Psoas muscle (tissue), 8 donors: ENCODE measurements around the gene PHETA1. TPM values are rescaled to one million over a fixed set of nuclear protein-coding genes. Genes with fewer than 3 reads are reported as not detected.

Experiments
- ATAC-seq, 4 donors: fragments of 200-7000 bp; cut with Tn5 transposase; one replicate each; pipeline ENCODE4 v1.9.1; 2020; ENCODE audit warnings: moderate library complexity in 3 of 4, mild to moderate bottlenecking in 2 of 4
- DNase-seq, 2 donors: peaks; one replicate each; pipeline ENCODE4 v3.0.0-alpha.2; 2020
- H3K27ac ChIP-seq: fragments of 200-600 bp; one replicate; pipeline ENCODE4 v1.8.0; 2022
- H3K27me3 ChIP-seq, 3 donors: fragments of 200-600 bp in 1 of 3; one replicate each; pipeline versions ENCODE4 v1.6.1 to v1.8.0; 2013 to 2022; ENCODE audit warnings: low read length in 2 of 3, mild to moderate bottlenecking in 2 of 3, moderate library complexity in 1 of 3; ENCODE audit not compliant: insufficient read depth in 3 of 3
- H3K36me3 ChIP-seq, 2 donors: fragments of 200-600 bp in 1 of 2; one replicate each; pipeline versions ENCODE4 v1.6.1 to v1.8.0; 2013 to 2022; ENCODE audit warnings: low read depth in 1 of 2, mild to moderate bottlenecking in 1 of 2, moderate library complexity in 1 of 2; ENCODE audit not compliant: insufficient read depth in 1 of 2
- H3K4me1 ChIP-seq: fragments of 200-600 bp; one replicate; pipeline ENCODE4 v1.8.0; 2022
- H3K4me3 ChIP-seq: fragments of 200-600 bp; one replicate; pipeline ENCODE4 v1.8.0; 2022; ENCODE audit warnings: mild to moderate bottlenecking
- H3K9me3 ChIP-seq: fragments of 200-600 bp; one replicate; pipeline ENCODE4 v1.8.0; 2022
- WGBS, 3 donors: extraction: QIAGEN DNeasy Blood & Tissue Kit; methylation state at CpG; one replicate each; pipeline versions ENCODE4 v1.1.6 to v1.1.7; 2013; 5-methylcytosine and 5-hydroxymethylcytosine counted together
- intact Hi-C, 2 donors: fragments of 100-400 bp; cut with DNase I; formaldehyde crosslinking; loops; one replicate each; pipeline versions ENCODE4 v1.11.0 to v1.14.2; 2022
- polyA plus RNA-seq, 3 donors: library from polyadenylated mRNA; stranded (reverse); fragments of 200-250 nt; gene quantifications; one replicate each; pipeline ENCODE4 v1.2.3, GENCODE V29; 2013
- total RNA-seq, 4 donors: library from RNA; stranded (reverse); fragmentation: NEBNext Ultra II Directional in 2 of 4; extraction: Animal tissue kit (Norgen Biotek cat#: 25700) in 2 of 4; gene quantifications; one replicate each; pipeline versions ENCODE4 v1.2.1 to v1.2.4, GENCODE V29; 2021 to 2023
- TF ChIP-seq, protein P1 (sequence below): fragments of 200-600 bp; IDR thresholded peaks from one replicate; pipeline ENCODE4 v1.8.0; 2022; ENCODE audit warnings: antibody characterized with exemption
- donor health status: healthy with polysubstance abuse.
- donor health status: DM: no; HTN: no; CAD: no; lungs with moderate emphysema.
- donor health status: Bipolar disorder and iron deficiency.
- donor health status: healthy.
- donor health status: DM: yes; HTN: yes; CAD: no.
- donor health status: DM: no; HTN: no; CAD: no.
- donor health status: DM: no; HTN: no; CAD: no.
- donor health status: DM: yes; HTN: yes; CAD: no.

Gene PHETA1
- total and polyA plus RNA-seq, 7 donors, result 5.3 to 19.9 (median 7.0) TPM

DNA sequence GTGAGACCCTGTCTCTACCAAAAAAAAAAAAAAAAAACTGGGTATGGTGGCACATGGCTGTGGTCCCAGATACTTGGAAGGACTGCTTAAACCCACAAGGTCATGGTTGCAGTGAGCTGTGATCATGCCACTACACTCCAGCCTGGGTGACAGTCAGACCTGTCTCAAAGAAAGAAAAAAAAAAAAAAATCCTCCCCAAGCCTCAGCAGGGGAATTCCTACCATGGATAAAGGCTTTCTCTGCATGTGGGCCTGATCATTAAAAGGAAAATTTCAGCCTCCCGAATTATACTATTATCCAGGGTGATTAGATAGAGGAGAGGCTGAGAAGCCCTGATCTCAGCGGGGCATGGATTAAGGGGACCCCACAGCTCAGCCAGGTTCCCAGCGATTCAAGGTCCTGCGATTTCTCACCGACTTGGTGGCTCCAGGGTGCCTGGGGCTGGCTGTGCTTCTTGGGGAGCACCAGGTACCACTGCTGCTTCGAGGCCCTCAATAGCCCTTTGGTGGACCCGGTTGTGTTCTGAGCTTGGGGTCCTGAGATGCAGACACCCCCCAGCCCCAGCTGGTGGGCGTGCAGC, 42.4 kb upstream of the PHETA1 start:
- no peaks in the 10 kb centered on the region for H3K9me3 ChIP-seq
- TF ChIP-seq, protein P1, sequence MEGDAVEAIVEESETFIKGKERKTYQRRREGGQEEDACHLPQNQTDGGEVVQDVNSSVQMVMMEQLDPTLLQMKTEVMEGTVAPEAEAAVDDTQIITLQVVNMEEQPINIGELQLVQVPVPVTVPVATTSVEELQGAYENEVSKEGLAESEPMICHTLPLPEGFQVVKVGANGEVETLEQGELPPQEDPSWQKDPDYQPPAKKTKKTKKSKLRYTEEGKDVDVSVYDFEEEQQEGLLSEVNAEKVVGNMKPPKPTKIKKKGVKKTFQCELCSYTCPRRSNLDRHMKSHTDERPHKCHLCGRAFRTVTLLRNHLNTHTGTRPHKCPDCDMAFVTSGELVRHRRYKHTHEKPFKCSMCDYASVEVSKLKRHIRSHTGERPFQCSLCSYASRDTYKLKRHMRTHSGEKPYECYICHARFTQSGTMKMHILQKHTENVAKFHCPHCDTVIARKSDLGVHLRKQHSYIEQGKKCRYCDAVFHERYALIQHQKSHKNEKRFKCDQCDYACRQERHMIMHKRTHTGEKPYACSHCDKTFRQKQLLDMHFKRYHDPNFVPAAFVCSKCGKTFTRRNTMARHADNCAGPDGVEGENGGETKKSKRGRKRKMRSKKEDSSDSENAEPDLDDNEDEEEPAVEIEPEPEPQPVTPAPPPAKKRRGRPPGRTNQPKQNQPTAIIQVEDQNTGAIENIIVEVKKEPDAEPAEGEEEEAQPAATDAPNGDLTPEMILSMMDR, result no peak
- 80 to 85% (median 80%) methylated on average over 8 of the region's 8 CpGs for WGBS, 3 donors
- no peaks in the 10 kb centered on the region for H3K27me3 ChIP-seq
- ATAC-seq, result no peak
- H3K4me1 ChIP-seq, result peaks cover 49% of the 10 kb centered on the region
- peak overlapping the region; percentile 74 for H3K27ac ChIP-seq
- no peak overlapping the region for H3K4me3 ChIP-seq
- intact Hi-C loops, result no loop called here
- DNase-seq, result no peak
- no peaks in the 10 kb centered on the region for H3K36me3 ChIP-seq

DNA sequence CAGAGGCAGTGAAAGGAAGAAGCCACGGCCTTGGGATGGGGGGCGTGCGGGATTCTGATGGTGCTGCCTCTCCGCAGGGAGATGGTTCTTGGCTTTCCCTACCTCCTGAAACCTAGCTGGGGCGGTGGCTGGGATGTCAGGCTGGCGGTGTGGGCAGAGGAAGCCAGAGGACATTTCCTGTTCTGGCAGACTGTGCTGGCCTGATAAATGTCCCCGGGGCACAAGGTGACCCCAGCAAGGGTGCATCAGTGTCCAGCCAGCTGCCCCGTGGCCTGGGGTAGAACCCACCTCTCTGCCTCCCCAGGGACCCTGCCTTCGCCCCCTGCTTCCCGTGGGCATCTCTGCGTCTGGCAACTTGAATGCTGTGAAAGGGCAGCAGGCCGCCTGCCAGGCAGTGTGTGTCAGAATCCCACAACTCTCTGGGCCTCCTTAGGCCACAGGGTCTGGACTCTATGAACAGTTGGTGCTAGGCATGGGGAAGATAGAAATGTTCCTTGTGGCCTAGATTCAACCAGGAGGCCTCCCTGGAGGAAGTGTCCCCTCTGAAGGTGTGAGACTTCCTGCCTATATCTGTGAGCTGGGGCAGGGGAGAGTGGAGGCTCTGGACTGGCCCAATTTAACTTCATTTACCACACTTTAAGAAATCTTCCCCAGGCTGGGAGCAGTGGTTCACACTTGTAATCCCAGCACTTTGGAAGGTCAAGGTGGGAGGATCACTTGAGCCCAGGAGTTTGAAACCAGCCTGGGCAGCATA, 41.7 kb upstream of the PHETA1 start:
- H3K36me3 ChIP-seq, result no peaks in the 10 kb centered on the region
- WGBS, 3 donors, result 56 to 61% (median 60%) methylated on average over 12 of the region's 12 CpGs
- TF ChIP-seq, protein P1, result no peak
- H3K27ac ChIP-seq, result peak overlapping the region; percentile 74
- no peak for ATAC-seq
- no peaks in the 10 kb centered on the region for H3K9me3 ChIP-seq
- H3K4me3 ChIP-seq, result peak overlapping the region; percentile 46
- intact Hi-C loops, result no loop called here
- peaks cover 49% of the 10 kb centered on the region for H3K4me1 ChIP-seq
- H3K27me3 ChIP-seq, result no peaks in the 10 kb centered on the region
- no peak for DNase-seq

DNA sequence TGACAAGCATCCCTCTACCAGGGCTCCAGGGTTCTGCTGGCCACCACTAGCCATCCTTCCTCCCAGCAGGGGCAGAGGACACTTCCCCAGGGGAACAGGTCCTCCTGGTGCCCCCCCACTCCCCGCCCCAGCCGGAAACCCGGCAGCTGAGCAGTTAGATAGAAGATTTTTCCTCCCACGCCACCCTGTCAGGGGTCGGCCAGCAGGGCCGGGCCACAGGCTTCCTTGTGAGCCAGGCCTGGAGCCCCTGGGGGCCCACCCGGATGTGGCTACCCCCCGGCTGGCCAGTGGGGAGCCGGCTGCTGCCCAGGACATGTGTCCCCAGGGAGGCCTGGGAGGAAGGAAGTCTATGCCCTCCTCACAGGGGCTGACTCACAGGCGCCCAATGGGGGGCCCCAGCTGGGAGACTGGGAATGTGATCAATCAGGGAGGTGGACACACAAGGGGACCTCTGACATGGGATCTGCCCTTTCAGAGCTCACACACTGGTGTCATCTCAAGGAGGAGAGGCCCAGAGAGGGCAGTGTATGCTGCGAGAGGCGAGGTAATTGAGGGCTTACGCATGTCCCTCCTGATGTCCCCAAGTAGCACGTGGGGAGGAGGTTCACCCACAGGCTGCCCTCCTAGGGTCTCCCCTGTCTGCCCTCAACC, 41.0 kb upstream of the PHETA1 start:
- peak overlapping the region; percentile 46 for H3K4me3 ChIP-seq
- TF ChIP-seq, protein P1, result no peak
- no peaks in the 10 kb centered on the region for H3K36me3 ChIP-seq
- H3K27me3 ChIP-seq, result no peaks in the 10 kb centered on the region
- WGBS, 3 donors, result 54 to 57% (median 57%) methylated on average over 14 of the region's 14 CpGs
- H3K27ac ChIP-seq, result peak overlapping the region; percentile 74
- peak; percentile 77 to 87 for DNase-seq
- ATAC-seq, result peak in 1 of 4 donors; percentile 3
- peaks cover 52% of the 10 kb centered on the region for H3K4me1 ChIP-seq
- no peaks in the 10 kb centered on the region for H3K9me3 ChIP-seq
- intact Hi-C loops, result no loop called here

DNA sequence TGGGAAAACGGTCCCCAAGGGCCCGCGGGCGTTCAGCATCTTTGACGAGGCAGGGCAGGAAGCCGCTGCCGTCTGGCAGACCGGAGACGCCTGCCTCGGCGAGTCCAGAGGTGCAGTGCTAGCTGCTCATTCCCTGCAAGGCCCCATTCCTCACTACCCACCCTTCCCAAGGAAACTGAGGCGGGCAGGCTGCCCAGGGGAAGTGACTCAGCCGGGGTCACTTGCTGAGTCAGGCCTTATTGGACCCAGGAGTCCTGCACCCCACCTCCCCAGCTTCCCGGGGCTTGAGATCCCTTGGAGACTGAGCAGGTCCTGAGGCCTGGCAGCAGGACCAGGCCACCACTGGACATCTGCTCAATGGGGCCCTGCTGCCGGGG, 40.5 kb upstream of the PHETA1 start:
- TF ChIP-seq, protein P1, result no peak
- DNase-seq (peak in 1 of 2 donors; percentile 38), ATAC-seq (no peak)
- H3K4me1 ChIP-seq, result peaks cover 58% of the 10 kb centered on the region
- no peaks in the 10 kb centered on the region for H3K9me3 ChIP-seq
- H3K36me3 ChIP-seq, result no peaks in the 10 kb centered on the region
- no peaks in the 10 kb centered on the region for H3K27me3 ChIP-seq
- peak overlapping the region; percentile 74 for H3K27ac ChIP-seq
- peak overlapping the region; percentile 46 for H3K4me3 ChIP-seq
- intact Hi-C loops, result no loop called here
- WGBS, 3 donors, result 51 to 67% (median 53%) methylated on average over 15 of the region's 15 CpGs
